ENCODE data around the gene ATP6AP2. TPM values are rescaled to one million over a fixed set of nuclear protein-coding genes. Genes with fewer than 3 reads are reported as not detected.

Gene ATP6AP2
- total RNA-seq, 1 experiment from 2014 or later, result 78.7 TPM

GRCh38 chrX:40576291-40576690 lies 4.5 kb upstream of the ATP6AP2 start (continued):
- TF ChIP-seq MXD4 (CRISPR knock-in tag; IDR thresholded peaks at IDR 0.05; ENCODE audit: borderline replicate concordance), result no peak
- TF ChIP-seq JAZF1 (CRISPR knock-in tag; IDR thresholded peaks at IDR 0.05), result no peak
- no peak for TF ChIP-seq ATF3 (CRISPR knock-in tag; conservative IDR thresholded peaks at IDR 0.05)
- no peak for TF ChIP-seq ZNF425 (CRISPR knock-in tag; conservative IDR thresholded peaks at IDR 0.05)
- no peak for TF ChIP-seq ZMAT4 (CRISPR knock-in tag; IDR thresholded peaks at IDR 0.05)
- TF ChIP-seq ZSCAN18 (CRISPR knock-in tag; IDR thresholded peaks at IDR 0.05), result no peak

- ChIA-PET POLR2A (no interaction called here), CTCF (no interaction called here)
- Mint-ChIP-seq H3K36me3 (no peaks in the 10 kb centered on the region), H3K4me3 (no peak overlapping the region), H3K27ac (no peak overlapping the region), H3K27me3 (ENCODE audit: low read depth) (no peaks in the 10 kb centered on the region), H3K9me3 (no peaks in the 10 kb centered on the region), H3K4me1 (peaks cover 8% of the 10 kb centered on the region)
- ATAC-seq (no peak), DNase-seq (ENCODE audit: low spot score) (no peak)
- TF ChIP-seq AR (CRISPR knock-in tag; IDR thresholded peaks at IDR 0.05) (no peak), ZNF416 (CRISPR knock-in tag; IDR thresholded peaks at IDR 0.05) (no peak)
Observed at GRCh38 chrX:40578039-40578695, 2.6 kb upstream of the ATP6AP2 start.

GRCh38 chrX:40579141-40579540 lies 1.6 kb upstream of the ATP6AP2 start:
- Mint-ChIP-seq H3K36me3 (no peaks in the 10 kb centered on the region), H3K9me3 (no peaks in the 10 kb centered on the region), H3K4me1 (peaks cover 8% of the 10 kb centered on the region), H3K27ac (no peak overlapping the region), H3K4me3 (no peak overlapping the region), H3K27me3 (ENCODE audit: low read depth) (no peaks in the 10 kb centered on the region)
- CTCF ChIA-PET, result no interaction called here
- POLR2A ChIA-PET, result no interaction called here
- DNase-seq (ENCODE audit: low spot score), result no peak
- ATAC-seq, result no peak
- TF ChIP-seq CBFB (CRISPR knock-in tag; IDR thresholded peaks at IDR 0.05; ENCODE audit: low read depth) (no peak), CREB1 (CRISPR knock-in tag; IDR thresholded peaks at IDR 0.05) (no peak), ELF4 (CRISPR knock-in tag; IDR thresholded peaks at IDR 0.05; ENCODE audit: low read depth) (no peak), CTCF (IDR thresholded peaks at IDR 0.05) (no peak), CDX4 (CRISPR knock-in tag; IDR thresholded peaks at IDR 0.05; ENCODE audit: borderline replicate concordance) (no peak), E2F1 (CRISPR knock-in tag; IDR thresholded peaks at IDR 0.05) (no peak), MLX (CRISPR knock-in tag; IDR thresholded peaks at IDR 0.05) (no peak)
